ENCODE data around the gene CDYL2. TPM values are rescaled to one million over a fixed set of nuclear protein-coding genes. Genes with fewer than 3 reads are reported as not detected.

Gene CDYL2
- total and polyA plus RNA-seq, 2 donors (not counting 3 experiments of a cell fraction or from before 2014, with no cell fraction given), result 7.1 to 71.3 TPM

GRCh38 chr16:80836202-80836601 is 31.8 kb upstream of the CDYL2 start:
- dilution Hi-C loops (cut with MboI; ENCODE audit: extremely low pct_ligation_motif_present, low sequenced_read_pairs) (no loop called here), intact Hi-C loops (cut with micrococcal nuclease) (no loop called here)
- Histone ChIP-seq H3K27ac (ENCODE audit: insufficient read depth, low read depth, low read length) (no peak overlapping the region), H3K9ac (replicated peaks; ENCODE audit: extremely low read depth, insufficient read depth, low read length) (no peak overlapping the region), H4K20me1 (replicated peaks; ENCODE audit: control insufficient read depth, extremely low read depth, insufficient read depth, low read length) (no peaks in the 10 kb centered on the region), H3K4me1 (ENCODE audit: control insufficient read depth, extremely low read depth, insufficient read depth, low read length) (no peaks in the 10 kb centered on the region), H3K27me3 (ENCODE audit: control insufficient read depth in 2 of 2, insufficient read depth in 2 of 2, low read length in 2 of 2) (peaks cover 1 to 2% of the 10 kb centered on the region in 2 experiments), H3K4me2 (ENCODE audit: insufficient read depth, low read length) (no peak overlapping the region), H3K4me3 (replicated peaks in 1 of 3; ENCODE audit: insufficient read depth in 1 of 3, low read depth in 1 of 3, low read length in 3 of 3) (no peak overlapping the region), H3K9me3 (replicated peaks; ENCODE audit: control insufficient read depth, insufficient read depth, low read length) (no peaks in the 10 kb centered on the region), H2AFZ (ENCODE audit: low read depth, low read length) (no peak overlapping the region), H3K36me3 (ENCODE audit: control insufficient read depth in 2 of 2, extremely low read depth in 1 of 2, insufficient read depth in 2 of 2, low read length in 2 of 2) (no peaks in the 10 kb centered on the region), H3K9me1 (replicated peaks; ENCODE audit: control insufficient read depth, extremely low read depth, insufficient read depth, low read length) (no peaks in the 10 kb centered on the region), H3K79me2 (ENCODE audit: control insufficient read depth, insufficient read depth, low read length) (no peaks in the 10 kb centered on the region)
- BruUV-seq (replicated peaks), result no TSS peak
- TF ChIP-seq POLR2A (IDR thresholded peaks at IDR 0.05; ENCODE audit: low read depth, low read length) (no peak), FOS (IDR thresholded peaks at IDR 0.05; ENCODE audit: borderline replicate concordance, insufficient read depth, low read length) (no peak), MYC (IDR thresholded peaks at IDR 0.05; ENCODE audit: low read depth, low read length) (no peak), EZH2 (IDR thresholded peaks at IDR 0.05; ENCODE audit: borderline replicate concordance, low read depth, low read length, severe bottlenecking) (no peak), JUN (IDR thresholded peaks at IDR 0.05; ENCODE audit: borderline replicate concordance, insufficient read depth, insufficient read length, low read depth) (no peak), GATA2 (IDR thresholded peaks at IDR 0.05; ENCODE audit: insufficient read depth, insufficient read length, low read depth, low read length) (no peak), MAX (IDR thresholded peaks at IDR 0.05; ENCODE audit: insufficient read depth, insufficient read length) (no peak), CTCF (IDR thresholded peaks at IDR 0.05; ENCODE audit: extremely low read depth in 1 of 2, insufficient read depth in 1 of 2, low read depth in 1 of 2, low read length in 2 of 2) (no peak), POLR2AphosphoS5 (IDR thresholded peaks at IDR 0.05; ENCODE audit: insufficient read depth, low read depth, low read length) (no peak)
- CTCF ChIA-PET, result interaction anchor here (3.3 kb wide), 1 partner anchor 309 kb away, joined by 13 read pairs; no protein-coding TSS in a partner anchor
- no peak for DNase-seq (ENCODE audit: low read depth, low spot score)
- no peak for FAIRE-seq
- POLR2A ChIA-PET, result no interaction called here
